Measurements from ENCODE around the gene SIGLEC7. TPM values are rescaled to one million over a fixed set of nuclear protein-coding genes. Genes with fewer than 3 reads are reported as not detected.

The SIGLEC7 gene
- total RNA-seq, 2 experiments from 2014 or later = 0.20 TPM; not detected in 1

DNA sequence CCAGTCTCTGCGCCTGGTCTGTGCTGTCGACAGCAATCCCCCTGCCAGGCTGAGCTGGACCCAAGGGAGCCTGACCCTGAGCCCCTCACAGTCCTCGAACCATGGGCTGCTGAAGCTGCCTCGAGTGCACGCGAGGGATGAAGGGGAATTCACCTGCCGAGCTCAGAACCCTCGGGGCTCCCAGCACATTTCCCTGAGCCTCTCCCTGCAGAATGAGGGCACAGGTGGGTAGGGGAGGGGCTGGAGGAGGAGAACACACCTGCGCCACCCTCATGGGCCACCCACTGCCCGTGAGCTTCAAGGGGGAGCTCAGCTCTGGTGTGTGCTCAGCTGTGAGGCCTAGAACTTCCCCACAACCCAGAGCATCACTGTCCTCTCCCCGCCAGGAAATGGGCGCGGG lies 44.2 kb downstream of the SIGLEC7 start:
- Mint-ChIP-seq H3K4me3 (no peak overlapping the region), H3K36me3 (ENCODE audit: low read depth) (no peaks in the 10 kb centered on the region), H3K27ac (no peak overlapping the region), H3K9me3 (no peaks in the 10 kb centered on the region), H3K27me3 (peaks cover 29% of the 10 kb centered on the region), H3K4me1 (ENCODE audit: low read depth) (no peaks in the 10 kb centered on the region)
- Histone ChIP-seq H3K27me3 (ENCODE audit: control insufficient read depth in 1 of 2, insufficient read depth in 2 of 2, low read length in 2 of 2) (peaks cover 0 to 6% of the 10 kb centered on the region in 2 experiments), H3K4me1 (ENCODE audit: insufficient read depth, low read length) (no peaks in the 10 kb centered on the region), H3K4me3 (ENCODE audit: low read length) (no peak overlapping the region), H3K9me3 (ENCODE audit: control insufficient read depth in 1 of 2, insufficient read depth in 1 of 2, low read length in 2 of 2) (peaks cover 0 to 3% of the 10 kb centered on the region in 2 experiments), H3K36me3 (ENCODE audit: insufficient read depth, low read length) (no peaks in the 10 kb centered on the region), H3K27ac (ENCODE audit: low read depth in 1 of 2, low read length in 2 of 2) (no peak overlapping the region)
- CTCF ChIA-PET = no interaction called here
- DNase-seq = no peak
- intact Hi-C loops (cut with DNase I, micrococcal nuclease) = no loop called here
- TF ChIP-seq, protein P1, sequence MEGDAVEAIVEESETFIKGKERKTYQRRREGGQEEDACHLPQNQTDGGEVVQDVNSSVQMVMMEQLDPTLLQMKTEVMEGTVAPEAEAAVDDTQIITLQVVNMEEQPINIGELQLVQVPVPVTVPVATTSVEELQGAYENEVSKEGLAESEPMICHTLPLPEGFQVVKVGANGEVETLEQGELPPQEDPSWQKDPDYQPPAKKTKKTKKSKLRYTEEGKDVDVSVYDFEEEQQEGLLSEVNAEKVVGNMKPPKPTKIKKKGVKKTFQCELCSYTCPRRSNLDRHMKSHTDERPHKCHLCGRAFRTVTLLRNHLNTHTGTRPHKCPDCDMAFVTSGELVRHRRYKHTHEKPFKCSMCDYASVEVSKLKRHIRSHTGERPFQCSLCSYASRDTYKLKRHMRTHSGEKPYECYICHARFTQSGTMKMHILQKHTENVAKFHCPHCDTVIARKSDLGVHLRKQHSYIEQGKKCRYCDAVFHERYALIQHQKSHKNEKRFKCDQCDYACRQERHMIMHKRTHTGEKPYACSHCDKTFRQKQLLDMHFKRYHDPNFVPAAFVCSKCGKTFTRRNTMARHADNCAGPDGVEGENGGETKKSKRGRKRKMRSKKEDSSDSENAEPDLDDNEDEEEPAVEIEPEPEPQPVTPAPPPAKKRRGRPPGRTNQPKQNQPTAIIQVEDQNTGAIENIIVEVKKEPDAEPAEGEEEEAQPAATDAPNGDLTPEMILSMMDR (IDR thresholded peaks at IDR 0.05) = no peak
- POLR2A ChIA-PET = no interaction called here
- ATAC-seq (ENCODE audit: poor library complexity) = no peak

GRCh38 chr19:51187395-51188226 lies 45.5 kb downstream of the SIGLEC7 start:
- H3K27me3 Mint-ChIP-seq = peaks cover 29% of the 10 kb centered on the region
- CTCF ChIA-PET = no interaction called here
- no peak overlapping the region for H3K4me3 ChIP-seq (ENCODE audit: low read length)
- peaks cover 0 to 3% of the 10 kb centered on the region in 2 experiments for H3K9me3 ChIP-seq (ENCODE audit: control insufficient read depth in 1 of 2, insufficient read depth in 1 of 2, low read length in 2 of 2)
- H3K36me3 ChIP-seq (ENCODE audit: insufficient read depth, low read length) = no peaks in the 10 kb centered on the region
- H3K4me3 Mint-ChIP-seq = no peak overlapping the region
- POLR2A ChIA-PET = no interaction called here
- H3K36me3 Mint-ChIP-seq (ENCODE audit: low read depth) = no peaks in the 10 kb centered on the region
- H3K4me1 ChIP-seq (ENCODE audit: insufficient read depth, low read length) = no peaks in the 10 kb centered on the region
- ATAC-seq (ENCODE audit: poor library complexity) = no peak
- no peaks in the 10 kb centered on the region for H3K9me3 Mint-ChIP-seq
- H3K27ac ChIP-seq (ENCODE audit: low read depth in 1 of 2, low read length in 2 of 2) = no peak overlapping the region
- intact Hi-C loops (cut with DNase I, micrococcal nuclease) = no loop called here
- no peak overlapping the region for H3K27ac Mint-ChIP-seq
- peaks cover 0 to 6% of the 10 kb centered on the region in 2 experiments for H3K27me3 ChIP-seq (ENCODE audit: control insufficient read depth in 1 of 2, insufficient read depth in 2 of 2, low read length in 2 of 2)
- TF ChIP-seq, protein P1 (IDR thresholded peaks at IDR 0.05) = no peak
- no peaks in the 10 kb centered on the region for H3K4me1 Mint-ChIP-seq (ENCODE audit: low read depth)
- DNase-seq = no peak

DNA sequence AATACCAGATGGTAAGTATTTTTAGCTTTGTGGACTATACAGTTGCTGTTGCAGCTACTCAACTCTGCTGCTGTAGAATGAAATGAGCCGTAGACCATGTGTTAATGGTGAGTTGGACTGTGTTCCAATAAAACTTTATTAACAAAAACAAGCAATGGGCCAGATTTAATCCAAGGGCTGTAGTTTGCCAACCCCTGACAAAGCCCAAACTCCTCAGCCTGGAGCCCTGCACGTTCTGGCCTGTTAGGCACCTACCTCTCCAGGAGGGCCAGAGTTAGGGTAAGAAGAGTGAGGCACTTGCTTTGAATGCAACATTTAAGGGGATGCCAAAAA lies 46.1 kb downstream of the SIGLEC7 start:
- Mint-ChIP-seq H3K36me3 (ENCODE audit: low read depth) (no peaks in the 10 kb centered on the region), H3K4me1 (ENCODE audit: low read depth) (no peaks in the 10 kb centered on the region), H3K27ac (no peak overlapping the region), H3K27me3 (peaks cover 29% of the 10 kb centered on the region), H3K9me3 (no peaks in the 10 kb centered on the region), H3K4me3 (no peak overlapping the region)
- peaks cover 0 to 3% of the 10 kb centered on the region in 2 experiments for H3K9me3 ChIP-seq (ENCODE audit: control insufficient read depth in 1 of 2, insufficient read depth in 1 of 2, low read length in 2 of 2)
- no peak for ATAC-seq (ENCODE audit: poor library complexity)
- TF ChIP-seq, protein P1 (IDR thresholded peaks at IDR 0.05) = no peak
- H3K27ac ChIP-seq (ENCODE audit: low read depth in 1 of 2, low read length in 2 of 2) = no peak overlapping the region
- no peak for DNase-seq
- H3K4me3 ChIP-seq (ENCODE audit: low read length) = no peak overlapping the region
- intact Hi-C loops (cut with DNase I, micrococcal nuclease) = no loop called here
- peaks cover 0 to 6% of the 10 kb centered on the region in 2 experiments for H3K27me3 ChIP-seq (ENCODE audit: control insufficient read depth in 1 of 2, insufficient read depth in 2 of 2, low read length in 2 of 2)
- no peaks in the 10 kb centered on the region for H3K36me3 ChIP-seq (ENCODE audit: insufficient read depth, low read length)
- ChIA-PET CTCF (no interaction called here), POLR2A (no interaction called here)
- no peaks in the 10 kb centered on the region for H3K4me1 ChIP-seq (ENCODE audit: insufficient read depth, low read length)

All from CD4-positive, alpha-beta T cell (primary cell).